Psoas muscle (tissue), 8 donors: Measurements from ENCODE around the gene ANKRD6. TPM values are rescaled to one million over a fixed set of nuclear protein-coding genes. Genes with fewer than 3 reads are reported as not detected.
A peak's percentile ranks its signal among the peaks of the same experiment; 100 is the strongest.

Source experiments
- ATAC-seq, 4 donors: fragments of 200-7000 bp; cut with Tn5 transposase; one replicate each; pipeline ENCODE4 v1.9.1; 2020; ENCODE audit warnings: moderate library complexity in 3 of 4, mild to moderate bottlenecking in 2 of 4
- DNase-seq, 2 donors: peaks; one replicate each; pipeline ENCODE4 v3.0.0-alpha.2; 2020
- H3K27ac ChIP-seq: fragments of 200-600 bp; one replicate; pipeline ENCODE4 v1.8.0; 2022
- H3K27me3 ChIP-seq, 3 donors: fragments of 200-600 bp in 1 of 3; one replicate each; pipeline versions ENCODE4 v1.6.1 to v1.8.0; 2013 to 2022; ENCODE audit warnings: low read length in 2 of 3, mild to moderate bottlenecking in 2 of 3, moderate library complexity in 1 of 3; ENCODE audit not compliant: insufficient read depth in 3 of 3
- H3K36me3 ChIP-seq, 2 donors: fragments of 200-600 bp in 1 of 2; one replicate each; pipeline versions ENCODE4 v1.6.1 to v1.8.0; 2013 to 2022; ENCODE audit warnings: low read depth in 1 of 2, mild to moderate bottlenecking in 1 of 2, moderate library complexity in 1 of 2; ENCODE audit not compliant: insufficient read depth in 1 of 2
- H3K4me1 ChIP-seq: fragments of 200-600 bp; one replicate; pipeline ENCODE4 v1.8.0; 2022
- H3K4me3 ChIP-seq: fragments of 200-600 bp; one replicate; pipeline ENCODE4 v1.8.0; 2022; ENCODE audit warnings: mild to moderate bottlenecking
- H3K9me3 ChIP-seq: fragments of 200-600 bp; one replicate; pipeline ENCODE4 v1.8.0; 2022
- WGBS, 3 donors: extraction: QIAGEN DNeasy Blood & Tissue Kit; methylation state at CpG; one replicate each; pipeline versions ENCODE4 v1.1.6 to v1.1.7; 2013; 5-methylcytosine and 5-hydroxymethylcytosine counted together
- intact Hi-C, 2 donors: fragments of 100-400 bp; cut with DNase I; formaldehyde crosslinking; loops; one replicate each; pipeline versions ENCODE4 v1.11.0 to v1.14.2; 2022
- polyA plus RNA-seq, 3 donors: library from polyadenylated mRNA; stranded (reverse); fragments of 200-250 nt; gene quantifications; one replicate each; pipeline ENCODE4 v1.2.3, GENCODE V29; 2013
- total RNA-seq, 4 donors: library from RNA; stranded (reverse); fragmentation: NEBNext Ultra II Directional in 2 of 4; extraction: Animal tissue kit (Norgen Biotek cat#: 25700) in 2 of 4; gene quantifications; one replicate each; pipeline versions ENCODE4 v1.2.1 to v1.2.4, GENCODE V29; 2021 to 2023
- TF ChIP-seq, protein P1 (sequence below): fragments of 200-600 bp; IDR thresholded peaks from one replicate; pipeline ENCODE4 v1.8.0; 2022; ENCODE audit warnings: antibody characterized with exemption
- donor health status: healthy with polysubstance abuse.
- donor health status: DM: no; HTN: no; CAD: no; lungs with moderate emphysema.
- donor health status: Bipolar disorder and iron deficiency.
- donor health status: healthy.
- donor health status: DM: yes; HTN: yes; CAD: no.
- donor health status: DM: no; HTN: no; CAD: no.
- donor health status: DM: no; HTN: no; CAD: no.
- donor health status: DM: yes; HTN: yes; CAD: no.

Gene ANKRD6
- total and polyA plus RNA-seq, 7 donors, result 1.2 to 9.0 (median 2.4) TPM

DNA sequence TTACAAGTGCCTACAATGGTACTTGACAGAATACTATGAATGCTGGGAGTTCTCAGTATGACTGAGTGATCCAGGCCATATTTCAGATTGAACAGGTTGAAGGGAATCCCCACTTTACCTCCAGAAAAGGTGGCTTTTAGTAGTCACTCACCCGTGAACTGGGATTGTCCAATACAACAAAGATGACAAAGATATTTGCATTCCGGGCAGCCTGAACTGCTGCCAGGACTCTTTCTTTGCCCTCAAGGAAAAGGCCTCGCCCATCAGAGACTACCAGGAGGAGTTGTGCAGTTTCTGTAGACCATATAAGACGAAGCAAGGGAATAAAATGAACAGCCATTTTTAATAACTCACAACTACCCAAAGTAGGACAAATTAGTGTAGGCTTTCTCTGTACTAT lies 211.9 kb downstream of the ANKRD6 start:
- H3K9me3 ChIP-seq, result no peaks in the 10 kb centered on the region
- peaks cover 13% of the 10 kb centered on the region for H3K4me1 ChIP-seq
- no peak for DNase-seq
- H3K27ac ChIP-seq, result no peak overlapping the region
- H3K27me3 ChIP-seq, result no peaks in the 10 kb centered on the region
- H3K36me3 ChIP-seq, result peaks cover 18 to 76% of the 10 kb centered on the region in 2 donors
- intact Hi-C loops, result no loop called here
- no peak for ATAC-seq
- TF ChIP-seq, protein P1, sequence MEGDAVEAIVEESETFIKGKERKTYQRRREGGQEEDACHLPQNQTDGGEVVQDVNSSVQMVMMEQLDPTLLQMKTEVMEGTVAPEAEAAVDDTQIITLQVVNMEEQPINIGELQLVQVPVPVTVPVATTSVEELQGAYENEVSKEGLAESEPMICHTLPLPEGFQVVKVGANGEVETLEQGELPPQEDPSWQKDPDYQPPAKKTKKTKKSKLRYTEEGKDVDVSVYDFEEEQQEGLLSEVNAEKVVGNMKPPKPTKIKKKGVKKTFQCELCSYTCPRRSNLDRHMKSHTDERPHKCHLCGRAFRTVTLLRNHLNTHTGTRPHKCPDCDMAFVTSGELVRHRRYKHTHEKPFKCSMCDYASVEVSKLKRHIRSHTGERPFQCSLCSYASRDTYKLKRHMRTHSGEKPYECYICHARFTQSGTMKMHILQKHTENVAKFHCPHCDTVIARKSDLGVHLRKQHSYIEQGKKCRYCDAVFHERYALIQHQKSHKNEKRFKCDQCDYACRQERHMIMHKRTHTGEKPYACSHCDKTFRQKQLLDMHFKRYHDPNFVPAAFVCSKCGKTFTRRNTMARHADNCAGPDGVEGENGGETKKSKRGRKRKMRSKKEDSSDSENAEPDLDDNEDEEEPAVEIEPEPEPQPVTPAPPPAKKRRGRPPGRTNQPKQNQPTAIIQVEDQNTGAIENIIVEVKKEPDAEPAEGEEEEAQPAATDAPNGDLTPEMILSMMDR, result no peak
- no peak overlapping the region for H3K4me3 ChIP-seq
- WGBS, 3 donors, result 84 to 89% (median 84%) methylated on average over 4 of the region's 4 CpGs

DNA sequence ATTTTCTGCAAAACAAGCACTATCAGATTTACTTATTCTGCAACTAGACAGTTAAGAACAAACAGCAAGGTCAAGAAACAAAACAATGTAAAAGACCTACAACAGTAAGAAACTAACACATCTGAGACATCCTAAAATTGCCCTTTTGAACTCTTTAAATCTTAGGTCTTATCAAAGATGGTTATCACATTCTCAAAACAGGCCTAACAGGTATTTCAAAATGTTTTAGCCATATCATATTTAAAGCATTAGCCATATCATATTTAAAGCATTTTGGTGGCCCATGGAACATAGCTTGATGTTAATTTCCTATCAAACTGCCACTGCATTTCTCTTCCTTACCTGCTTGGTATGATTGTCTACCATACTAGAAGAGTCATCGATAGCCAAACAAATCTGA lies 216.7 kb downstream of the ANKRD6 start:
- no peaks in the 10 kb centered on the region for H3K4me1 ChIP-seq
- H3K9me3 ChIP-seq, result no peaks in the 10 kb centered on the region
- intact Hi-C loops, result loop anchor here in 1 of 2 donors (10.0 kb wide), 1 partner anchor 115 kb away; no protein-coding TSS in a partner anchor
- no peaks in the 10 kb centered on the region for H3K27me3 ChIP-seq
- H3K4me3 ChIP-seq, result no peak overlapping the region
- no peak overlapping the region for H3K27ac ChIP-seq
- DNase-seq, result no peak
- no peak for ATAC-seq
- 95 to 100% (median 99%) methylated on average over 1 of the region's 1 CpG for WGBS, 3 donors
- TF ChIP-seq, protein P1, result no peak
- H3K36me3 ChIP-seq, result peaks cover 23 to 96% of the 10 kb centered on the region in 2 donors

DNA sequence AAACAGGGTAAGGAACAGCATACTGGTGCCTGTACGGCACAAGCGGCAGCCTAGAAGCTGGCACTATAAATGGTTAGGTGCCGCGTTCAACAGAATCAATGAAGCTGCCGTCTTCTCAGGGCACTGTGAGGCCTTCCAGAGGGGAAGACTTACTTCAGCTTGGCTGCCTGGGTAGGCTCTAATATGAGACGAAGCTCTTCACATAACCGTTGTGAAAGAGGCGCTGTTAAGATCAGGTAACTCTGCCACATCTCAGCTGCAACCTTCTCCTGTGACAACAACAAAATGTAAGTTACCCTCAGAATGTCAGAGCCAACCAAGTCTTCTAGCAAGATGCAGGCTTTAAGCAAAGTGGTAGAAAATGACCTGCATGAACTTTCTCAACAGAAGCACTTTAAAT lies 217.6 kb downstream of the ANKRD6 start:
- Histone ChIP-seq H3K36me3 (peaks cover 19 to 97% of the 10 kb centered on the region in 2 donors), H3K9me3 (no peaks in the 10 kb centered on the region), H3K27ac (no peak overlapping the region), H3K27me3 (no peaks in the 10 kb centered on the region), H3K4me1 (no peaks in the 10 kb centered on the region), H3K4me3 (no peak overlapping the region)
- intact Hi-C loops, result loop anchor here in 1 of 2 donors (10.0 kb wide), 1 partner anchor 114 kb away; no protein-coding TSS in a partner anchor
- WGBS, 3 donors, result 65 to 91% (median 83%) methylated on average over 8 of the region's 8 CpGs
- DNase-seq (no peak), ATAC-seq (peak in 1 of 4 donors; percentile 54)
- TF ChIP-seq, protein P1, result no peak

DNA sequence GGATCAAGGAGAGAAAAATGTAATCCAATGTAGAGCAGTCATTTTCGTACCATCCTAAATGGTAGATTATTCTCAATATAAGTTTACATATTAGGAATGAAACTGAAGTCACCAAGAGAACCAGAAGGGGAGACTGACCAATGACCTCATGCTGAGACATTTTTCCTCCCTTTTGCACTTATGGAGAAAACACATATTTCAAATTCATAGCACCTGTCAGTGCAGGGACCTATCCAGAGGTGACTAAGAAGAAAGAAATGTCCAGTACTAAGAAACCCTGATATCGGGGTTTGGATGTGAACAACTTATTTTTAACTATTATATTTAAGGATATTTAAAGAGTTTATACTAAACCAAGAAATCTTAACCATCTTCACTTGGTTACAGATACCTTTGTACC lies 222.2 kb downstream of the ANKRD6 start:
- TF ChIP-seq, protein P1, result no peak
- WGBS, 3 donors, result 82 to 91% (median 86%) methylated on average over 2 of the region's 2 CpGs
- peaks cover 20 to 96% of the 10 kb centered on the region in 2 donors for H3K36me3 ChIP-seq
- H3K27ac ChIP-seq, result no peak overlapping the region
- H3K4me3 ChIP-seq, result no peak overlapping the region
- intact Hi-C loops, result loop anchor here in 1 of 2 donors (10.0 kb wide), 1 partner anchor 110 kb away; no protein-coding TSS in a partner anchor
- ATAC-seq, result no peak
- H3K27me3 ChIP-seq, result no peaks in the 10 kb centered on the region
- no peak for DNase-seq
- no peaks in the 10 kb centered on the region for H3K9me3 ChIP-seq
- peaks cover under 1% of the 10 kb centered on the region for H3K4me1 ChIP-seq
